Nucleus accumbens (tissue), 56 donors: Measurements from ENCODE around the gene LYSMD1.
"Not testable (repeated sequence)": the region's sequence is repeated elsewhere in the genome, so short reads cannot be mapped to it uniquely, and the experiment has no call there.

Experiments
- DNase-seq, 56 donors: peaks; one replicate each; lab custom pipeline; 2025; lab: John Stamatoyannopoulos, UW

LYSMD1 gene

GRCh38 chr1:151165738-151166504, at the start of gene LYSMD1, which contains the start of gene SCNM1:
TSS of gene LYSMD1 (minus strand) at chr1:151165902. CDS start at chr1:151165258, 644 bp downstream.
TSS of gene SCNM1 (plus strand) at chr1:151166144. CDS start at chr1:151166153, 9 bp downstream.
- DNase-seq = peak; percentile 71 to 99 (median 96)

DNA sequence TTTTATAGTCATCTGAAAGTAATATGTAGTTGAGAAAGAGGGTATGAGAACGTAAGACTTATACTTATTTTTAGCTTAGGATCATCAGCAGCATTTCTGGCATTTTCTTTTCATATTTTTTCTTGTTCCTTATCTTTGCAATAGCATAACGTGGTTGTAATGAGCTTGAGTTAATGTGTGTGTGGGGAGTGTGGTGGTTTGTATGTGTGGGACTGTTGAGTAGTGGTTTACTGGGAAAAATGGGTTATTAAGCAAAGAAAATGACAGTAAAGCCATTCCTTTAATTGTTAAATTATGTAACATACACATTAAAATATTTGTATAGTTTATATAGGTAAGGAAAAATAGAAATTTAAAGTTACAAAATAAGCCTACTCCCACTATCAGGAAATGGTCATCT, 47.9 kb upstream of the LYSMD1 start:
- DNase-seq = no peak

DNA sequence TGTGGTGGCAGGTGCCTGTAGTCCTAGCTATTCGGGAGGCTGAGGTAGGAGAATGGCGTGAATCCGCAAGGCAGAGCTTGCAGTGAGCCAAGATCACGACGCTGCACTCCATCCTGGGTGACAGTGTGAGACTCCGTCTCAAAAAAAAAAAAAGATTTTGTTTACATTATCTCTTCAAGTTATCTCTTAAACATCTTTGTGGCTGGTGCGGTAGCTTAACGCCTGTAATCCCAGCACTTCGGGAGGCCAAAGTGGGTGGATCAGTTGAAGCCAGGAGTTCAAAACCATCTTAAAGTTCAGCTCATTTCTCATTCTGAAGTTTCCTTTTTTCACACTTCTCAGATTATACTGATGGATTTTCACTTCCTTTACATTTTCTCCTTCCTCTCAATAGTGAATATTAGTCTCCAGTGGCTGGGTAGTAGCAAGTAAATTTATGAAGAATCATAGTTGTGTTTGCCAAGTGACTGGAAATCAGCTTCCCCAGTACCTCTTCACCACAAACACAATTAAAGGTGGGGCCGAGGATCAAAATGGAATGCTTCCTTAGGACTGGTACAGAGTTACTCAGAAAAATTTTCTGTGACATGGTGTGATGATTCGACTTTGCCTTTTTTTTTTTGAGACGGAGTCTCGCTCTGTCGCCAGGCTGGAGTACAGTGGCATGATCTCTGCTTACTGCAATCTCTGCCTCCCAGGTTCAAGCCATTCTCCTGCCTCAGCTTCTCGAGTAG, 46.4 kb upstream of the LYSMD1 start:
- no peak for DNase-seq

- DNase-seq = no peak
These were observed 45.1 kb upstream of the LYSMD1 start for GRCh38 chr1:151210830-151211229.

DNA sequence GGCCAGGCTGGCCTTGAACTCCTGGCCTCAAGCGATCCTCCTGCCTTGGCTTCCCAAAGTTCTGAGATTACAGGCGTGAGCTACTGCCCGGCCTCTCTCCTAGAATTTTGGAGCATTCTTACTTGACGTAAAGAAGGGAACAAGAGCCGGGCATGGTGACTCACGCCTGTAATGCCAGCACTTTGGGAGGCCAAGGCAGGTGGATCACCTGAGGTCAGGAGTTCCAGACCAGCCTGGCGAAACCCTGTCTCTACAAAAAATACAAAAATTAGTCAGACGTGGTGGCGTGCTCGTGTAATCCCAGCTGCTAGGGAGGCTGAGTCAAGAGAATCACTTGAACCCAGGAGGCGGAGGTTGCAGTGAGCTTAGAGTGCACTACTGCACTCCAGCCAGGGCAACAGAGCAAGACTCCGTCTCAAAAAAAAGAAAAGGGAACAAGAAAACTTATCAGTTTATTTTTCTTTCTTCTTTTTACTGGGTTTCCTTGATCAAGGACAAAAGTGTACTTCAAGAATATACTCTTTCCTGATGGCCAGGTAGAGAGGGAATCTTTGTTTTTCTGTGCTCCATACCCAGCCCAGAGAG, 39.8 kb upstream of the LYSMD1 start:
- not testable (repeated sequence) for DNase-seq

DNA sequence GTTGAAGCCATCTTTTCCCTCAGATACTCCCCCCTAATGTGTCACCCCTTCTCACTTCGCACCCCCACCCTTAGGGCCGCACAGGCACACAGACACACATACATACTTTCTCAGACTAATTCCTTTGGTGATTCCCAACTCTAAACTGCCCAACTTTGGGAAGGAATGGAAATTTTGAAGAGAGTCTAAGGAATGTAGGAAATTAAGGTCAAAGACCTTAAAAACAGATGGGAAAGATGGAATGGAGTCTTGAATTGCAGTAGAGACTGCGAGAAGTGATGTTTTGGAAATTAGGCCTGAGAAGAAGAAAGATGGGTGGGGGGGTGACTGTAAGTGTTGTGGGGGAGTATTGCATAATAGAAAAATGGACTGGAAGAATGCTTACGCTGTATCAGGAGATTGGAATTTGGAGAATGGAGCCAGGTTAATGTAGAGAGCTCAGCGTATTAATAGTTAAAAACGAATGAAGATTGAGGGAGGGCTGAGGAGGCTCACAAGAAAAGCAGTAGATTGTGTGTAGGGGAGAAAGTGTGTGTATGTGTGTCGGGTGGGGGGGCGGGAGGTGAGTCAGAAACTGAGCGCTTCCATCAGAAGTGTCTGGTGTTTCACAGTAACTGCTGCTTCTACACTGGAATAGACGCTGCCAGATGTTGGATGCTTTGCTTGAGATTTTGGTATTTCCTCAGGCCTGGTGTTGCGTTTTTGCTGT, 34.3 kb upstream of the LYSMD1 start:
- peak in 27 of 56 donors; percentile 2 to 64 (median 13) for DNase-seq

- DNase-seq = peak; percentile 45 to 100 (median 97)
These were observed 32.8 kb upstream of the LYSMD1 start, which contains the start of gene PIP5K1A for GRCh38 chr1:151198254-151199127. TSS of gene PIP5K1A (plus strand) at chr1:151198552. CDS start at chr1:151198997, 445 bp downstream.

GRCh38 chr1:151197863-151198253, 32.2 kb upstream of the LYSMD1 start:
- peak in 2 of 56 donors; percentile 14 to 35 for DNase-seq

GRCh38 chr1:151196292-151196800, 30.6 kb upstream of the LYSMD1 start:
- peak in 37 of 56 donors; percentile 1 to 81 (median 23) for DNase-seq

GRCh38 chr1:151194894-151195594, 29.3 kb upstream of the LYSMD1 start:
- DNase-seq = peak in 29 of 56 donors; percentile 1 to 59 (median 18)

GRCh38 chr1:151193856-151194255, 28.2 kb upstream of the LYSMD1 start:
- DNase-seq = no peak

DNA sequence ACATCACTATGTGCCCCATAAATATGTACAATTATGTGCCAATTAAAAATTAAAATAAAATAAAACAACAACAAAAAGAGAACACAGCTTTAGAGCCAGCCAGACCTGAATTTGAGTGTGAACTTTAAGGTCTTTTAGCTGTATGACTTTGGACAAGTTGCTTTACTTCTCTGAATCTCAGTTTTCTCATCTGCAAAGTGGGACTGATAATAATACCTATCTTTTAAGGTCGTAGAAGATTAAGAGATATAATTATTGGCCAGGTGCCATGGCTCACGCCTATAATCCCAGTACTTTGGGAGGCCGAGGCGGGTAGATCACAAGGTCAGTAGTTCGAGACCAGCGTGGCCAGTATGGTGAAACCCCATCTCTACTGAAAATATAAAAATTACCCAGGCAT, 27.6 kb upstream of the LYSMD1 start:
- no peak for DNase-seq

DNA sequence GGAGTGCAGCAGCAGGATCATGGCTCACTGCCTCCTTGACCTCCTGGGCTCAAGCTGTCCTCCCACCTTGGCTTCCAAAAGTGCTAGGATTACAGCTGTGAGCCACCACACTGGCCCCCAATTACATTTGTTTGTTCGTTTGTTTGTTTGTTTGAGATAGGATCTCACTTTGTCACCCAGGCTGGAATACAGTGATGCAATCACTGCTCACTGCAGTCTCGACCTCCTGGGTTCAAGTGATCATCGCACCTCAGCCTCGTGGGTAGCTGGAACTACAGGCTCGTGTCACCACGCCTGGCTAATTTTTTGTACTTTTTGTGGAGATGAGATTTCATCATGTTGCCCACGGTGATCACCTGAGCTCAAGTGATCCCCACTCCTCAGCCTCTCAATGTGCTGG, 26.3 kb upstream of the LYSMD1 start:
- DNase-seq = no peak

DNA sequence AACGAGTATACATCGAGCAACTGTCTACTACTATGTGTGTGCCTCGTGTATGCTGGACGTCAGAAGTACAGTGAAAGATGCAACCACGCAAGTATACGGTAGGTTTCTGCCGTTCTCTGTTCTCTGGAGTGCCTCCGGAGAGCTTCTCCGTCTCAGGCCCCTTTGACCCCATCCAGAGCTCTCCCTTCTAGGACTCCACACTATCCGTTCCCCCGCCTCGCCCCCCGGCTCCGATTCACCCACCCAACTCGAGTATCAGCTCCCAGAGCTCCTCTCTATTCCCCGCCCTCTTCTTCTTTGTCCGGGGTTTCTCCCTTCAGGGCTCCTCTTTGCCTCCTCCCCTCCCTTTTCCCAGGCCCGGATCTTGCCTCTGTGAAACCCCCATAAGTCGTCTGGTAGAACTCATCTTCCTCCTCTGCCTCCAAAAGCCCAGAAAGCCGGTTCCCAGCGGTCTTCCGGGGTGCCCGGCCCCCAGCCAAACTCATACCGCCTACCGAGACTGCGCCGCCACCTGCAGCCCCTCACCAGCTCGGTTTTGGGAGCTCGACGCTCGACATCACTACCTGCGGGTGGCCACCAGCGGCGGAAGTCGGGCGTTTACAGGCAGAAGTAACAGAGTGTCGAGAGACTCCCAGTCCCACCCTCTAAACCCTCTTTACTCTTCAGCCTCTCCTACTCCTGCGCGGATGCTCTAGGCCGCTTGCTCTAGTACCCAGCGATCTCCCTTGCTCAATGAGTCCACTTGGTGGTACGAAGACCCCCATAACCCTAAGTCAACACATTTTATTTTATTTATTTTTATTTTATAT, 24.1 kb upstream of the LYSMD1 start, which contains the start of gene VPS72:
VPS72 (minus strand) TSS at position 561 of the 809 bp plus-strand sequence; CDS start at position 485, 76 bp downstream.
- peak; percentile 15 to 90 (median 73) for DNase-seq

DNA sequence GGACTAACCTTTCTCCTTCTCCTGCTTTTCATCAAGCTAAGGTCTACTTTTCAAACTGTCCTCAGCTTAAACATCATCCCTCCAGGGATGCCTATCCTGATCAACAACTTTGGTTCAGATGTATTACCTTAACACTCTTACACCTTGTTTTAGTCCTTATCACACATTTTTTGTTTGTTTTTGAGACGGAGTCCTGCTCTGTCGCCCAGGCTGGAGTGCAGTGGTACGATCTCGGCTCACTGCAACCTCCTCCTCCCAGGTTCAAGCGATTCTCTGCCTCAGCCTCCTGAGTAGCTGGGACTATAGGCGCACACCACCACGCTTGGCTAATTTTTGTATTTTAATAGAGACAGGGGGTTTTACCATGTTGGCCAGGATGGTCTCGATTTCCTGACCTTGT, 23.0 kb upstream of the LYSMD1 start:
- DNase-seq = not testable (repeated sequence)

DNA sequence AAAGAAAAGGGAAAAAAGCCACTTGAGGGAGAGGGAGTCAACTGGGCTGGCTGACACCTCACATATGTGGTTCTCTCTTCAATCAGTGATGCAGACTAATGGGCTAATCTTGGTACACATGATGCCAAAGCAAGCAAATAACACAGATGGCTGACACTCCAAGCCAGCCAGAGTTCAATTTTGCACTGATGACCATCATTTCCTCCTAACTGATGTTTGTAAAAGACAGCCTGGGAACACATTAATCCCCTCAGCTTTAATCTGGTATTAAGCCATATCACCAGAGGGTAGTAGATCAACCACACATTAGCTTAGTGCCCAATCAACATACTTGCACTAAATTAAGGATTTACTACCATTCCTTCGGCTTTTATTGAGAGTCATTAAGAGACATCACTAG, 21.5 kb upstream of the LYSMD1 start:
- no peak for DNase-seq

DNA sequence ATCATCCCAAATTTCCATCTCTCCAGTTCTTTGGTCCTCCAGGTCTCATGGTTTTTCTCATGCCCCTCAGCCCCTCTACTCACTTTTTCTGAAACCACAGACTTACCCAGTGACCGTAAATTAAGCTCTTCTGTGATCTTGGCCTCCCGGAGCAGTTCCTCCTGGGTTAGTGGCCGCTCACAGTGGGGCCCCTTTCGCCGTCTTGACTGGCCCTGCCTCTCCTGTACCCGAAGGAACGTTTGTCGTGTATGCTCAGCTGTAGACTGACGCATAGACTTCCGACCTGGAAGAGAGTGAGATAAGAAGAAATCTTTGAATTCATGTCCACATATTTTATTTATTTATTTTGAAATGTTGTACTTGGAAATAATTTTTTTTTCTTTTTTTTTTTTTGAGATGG, 18.5 kb upstream of the LYSMD1 start:
- DNase-seq = no peak
